ENCODE results near the gene HEATR5A.

HEATR5A gene

DNA sequence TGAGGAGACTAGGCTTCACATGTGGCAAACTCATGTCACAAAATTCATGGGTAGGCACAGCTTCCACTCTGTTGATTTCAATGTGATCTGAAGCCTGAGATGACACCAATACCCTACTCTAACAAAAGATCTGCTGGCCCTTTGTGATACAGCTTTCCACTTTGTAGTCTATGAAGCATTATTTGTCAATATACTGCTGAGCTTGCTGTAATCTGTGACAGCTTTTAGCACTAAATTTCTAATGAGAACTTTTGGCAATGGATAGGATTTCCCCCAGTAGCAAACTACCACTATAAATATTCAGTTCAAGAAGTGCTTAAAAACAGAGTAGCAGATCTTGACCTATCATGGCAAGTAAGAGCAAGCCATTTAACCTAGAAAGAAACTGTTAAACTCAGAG lies 5.6 kb upstream of the HEATR5A start:
- DNase-seq, result no peak

DNA sequence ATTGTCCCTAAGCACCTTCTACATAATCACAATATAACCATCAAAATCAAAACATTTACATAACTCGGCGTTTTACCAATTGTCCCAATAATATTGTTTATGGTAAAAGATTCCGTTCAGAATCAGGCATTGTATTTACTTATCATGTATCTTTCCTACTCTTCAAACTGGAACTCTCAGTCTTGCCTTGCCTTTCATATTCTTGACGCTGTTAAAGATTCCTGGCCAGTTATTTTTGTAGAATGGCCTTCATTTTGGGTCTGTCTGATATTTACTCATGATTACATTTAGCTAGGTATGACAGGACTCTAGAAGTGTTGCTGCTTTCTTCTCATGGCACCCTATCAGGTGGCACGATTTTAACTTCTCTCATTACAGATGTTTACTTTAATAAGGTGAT lies 850 bp upstream of the HEATR5A start:
- no peak for DNase-seq

DNA sequence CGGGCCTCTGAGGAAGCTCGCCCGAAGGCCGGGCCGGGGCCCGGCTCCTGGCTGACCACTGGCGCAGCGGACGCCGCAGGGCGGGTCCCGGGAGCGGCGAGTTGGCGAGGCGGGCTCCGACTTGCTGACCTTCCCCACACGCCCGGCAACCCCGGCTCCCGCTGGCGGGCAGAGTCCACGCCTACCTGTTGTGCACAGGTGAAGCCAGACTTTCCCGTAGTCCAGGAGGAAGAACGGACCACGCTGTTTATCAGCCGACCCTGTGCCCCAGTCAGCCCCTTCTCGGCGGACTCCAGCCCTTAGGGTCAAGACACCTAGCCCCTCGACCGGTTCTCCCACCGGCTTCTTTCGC lies 407 bp downstream of the HEATR5A start:
- no peak for DNase-seq

DNA sequence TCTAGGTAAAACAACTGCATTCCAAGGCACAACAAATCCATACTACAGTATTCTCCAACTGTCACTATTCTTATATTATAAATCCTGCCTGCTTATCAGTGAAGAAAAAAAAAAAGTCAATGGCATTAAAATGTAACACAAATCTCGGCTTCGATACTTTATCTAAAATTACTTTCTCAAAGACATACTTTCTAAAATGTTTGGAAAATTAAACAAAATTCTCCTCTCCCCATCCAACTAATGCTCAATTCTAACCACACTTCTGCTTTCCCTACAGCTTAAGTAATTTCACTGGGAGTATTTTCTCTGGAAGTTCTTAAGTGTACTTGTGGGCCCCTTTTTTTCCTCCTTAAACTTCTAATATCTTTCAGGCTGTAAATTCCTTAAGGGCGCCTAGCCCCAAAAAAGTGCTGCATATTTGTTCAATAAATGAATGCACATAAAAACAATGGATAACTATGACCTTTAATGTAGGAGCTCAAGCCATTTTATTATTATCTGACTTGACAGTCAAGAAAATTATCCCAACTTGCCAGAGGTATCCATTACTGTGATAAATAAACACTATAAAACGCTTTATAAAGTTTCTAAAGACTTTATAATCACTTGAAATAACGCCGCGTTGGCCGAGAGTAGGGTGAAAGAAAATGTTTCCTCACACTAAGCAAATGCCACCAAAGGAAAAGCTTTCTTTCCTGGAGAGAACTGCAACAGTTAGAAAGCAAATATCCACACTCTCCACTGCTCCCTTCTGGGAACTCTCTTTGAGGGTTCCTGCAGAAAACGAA lies 977 bp downstream of the HEATR5A start:
- peak; percentile 39 for DNase-seq

DNA sequence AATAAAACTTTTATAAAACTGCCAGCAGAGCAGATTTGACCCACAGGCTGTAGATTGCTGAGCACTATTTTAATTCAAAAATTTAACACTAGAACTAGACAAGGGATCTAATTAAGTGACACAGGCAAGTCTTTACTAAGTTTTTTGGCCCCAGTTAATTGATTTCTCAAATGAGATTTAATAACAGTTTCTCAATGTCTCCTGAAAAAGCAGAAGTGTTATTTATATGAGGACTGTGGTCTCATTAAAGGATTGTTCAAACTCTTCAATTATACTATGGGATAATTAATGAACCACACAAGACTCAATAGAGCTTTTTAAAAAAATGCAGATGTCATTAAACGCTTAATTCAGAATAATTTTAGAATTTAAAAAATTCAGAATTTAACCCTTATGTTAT lies 1.9 kb downstream of the HEATR5A start:
- no peak for DNase-seq

DNA sequence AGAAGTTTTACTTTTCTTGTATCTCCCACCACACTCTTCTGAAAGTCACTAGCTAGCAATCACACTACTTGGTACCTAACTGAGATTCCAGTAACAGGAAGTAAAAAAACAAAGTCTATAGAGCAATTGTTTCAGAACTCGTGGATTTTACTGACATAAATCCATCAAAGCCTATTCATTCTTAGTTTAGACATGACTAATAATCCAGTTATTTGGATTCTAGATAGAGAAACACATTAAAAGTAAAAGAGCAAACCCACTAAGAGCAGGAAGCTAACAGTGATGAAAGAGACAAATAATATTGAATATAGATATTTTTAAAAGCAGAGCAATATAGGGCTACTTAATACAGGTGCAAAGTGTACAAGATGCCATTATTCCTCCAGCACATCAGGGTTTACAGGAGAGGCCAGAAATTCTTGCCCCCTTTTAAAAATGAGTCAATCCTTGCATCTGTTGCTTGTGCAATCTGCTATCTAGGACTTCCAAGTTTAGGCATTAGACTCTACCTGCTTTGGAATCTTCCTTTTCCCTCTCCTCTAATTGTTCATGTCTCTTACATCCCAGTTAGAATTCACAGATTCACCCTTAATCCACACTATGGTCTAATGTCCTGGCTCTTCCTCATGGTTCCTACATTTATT lies 6.0 kb downstream of the HEATR5A start:
- no peak for DNase-seq

DNA sequence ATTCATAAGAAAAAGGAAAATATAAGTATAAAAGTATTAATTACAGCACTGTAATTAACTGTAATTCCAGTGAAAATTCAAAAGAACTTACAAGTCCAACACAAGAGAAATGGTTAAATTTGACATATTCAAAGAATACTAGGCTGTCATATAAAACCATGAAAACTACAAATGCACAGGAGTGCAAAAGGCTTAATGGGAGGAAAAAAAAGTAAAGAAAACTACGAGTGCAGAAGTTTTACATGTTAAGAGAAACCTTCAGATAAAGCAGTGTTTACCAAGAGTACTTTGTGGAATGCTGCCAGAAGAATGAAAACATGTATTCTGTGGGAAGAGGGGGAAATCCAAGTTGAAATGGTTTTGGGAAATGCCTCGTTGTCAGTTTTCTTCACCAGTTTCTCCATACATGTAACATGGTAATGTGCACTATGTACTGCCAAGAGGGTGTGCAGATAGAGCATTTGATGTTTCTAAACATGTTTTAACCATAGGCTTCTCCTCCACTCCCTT lies 9.1 kb downstream of the HEATR5A start:
- peak; percentile 29 for DNase-seq

DNA sequence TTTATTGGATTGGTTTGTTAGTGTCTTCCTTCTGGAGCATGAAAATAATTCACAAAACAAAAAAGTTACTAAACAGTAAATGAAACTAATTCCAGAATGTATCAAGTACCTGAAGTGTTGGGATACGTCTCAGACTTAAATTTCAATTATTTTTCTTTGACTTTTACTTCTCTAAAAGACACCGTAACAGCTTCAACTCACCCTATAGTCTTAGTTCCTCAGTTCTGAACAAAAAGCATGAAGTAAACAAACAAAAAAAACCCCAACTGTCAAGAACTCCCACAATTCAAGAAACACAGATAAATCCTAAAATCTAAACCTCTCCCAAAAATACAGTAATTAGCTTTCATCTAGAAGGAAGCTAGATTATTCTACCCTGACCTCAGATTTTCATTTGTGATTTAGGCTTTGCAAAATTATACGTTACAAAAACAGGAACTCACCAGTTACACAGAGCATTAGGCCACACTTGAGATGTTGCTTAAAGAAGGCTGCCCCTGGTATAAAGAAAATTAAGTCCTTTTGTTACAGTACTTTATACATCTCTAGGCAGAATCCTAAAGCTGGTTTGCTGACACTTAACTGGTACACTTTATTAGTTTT lies 10.2 kb downstream of the HEATR5A start:
- DNase-seq, result no peak

DNA sequence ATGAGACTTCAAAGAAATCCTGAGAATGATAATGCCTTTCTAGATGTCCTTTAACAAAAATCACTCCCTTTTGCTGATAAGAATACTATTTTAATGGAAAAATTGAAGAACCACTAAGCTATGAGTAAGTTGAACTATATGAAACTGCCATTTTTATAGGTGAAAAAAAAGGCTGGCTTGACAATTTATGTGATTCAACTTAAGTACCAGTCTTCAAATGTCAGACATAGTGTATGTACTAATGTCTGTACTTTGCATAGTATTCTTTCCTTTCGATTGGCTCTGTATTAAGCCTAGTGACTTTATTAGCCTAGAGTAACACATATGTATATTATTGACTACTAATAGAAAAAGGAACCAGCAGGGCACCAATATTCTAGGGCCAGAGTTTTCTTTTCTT lies 11.9 kb downstream of the HEATR5A start:
- DNase-seq, result no peak

DNA sequence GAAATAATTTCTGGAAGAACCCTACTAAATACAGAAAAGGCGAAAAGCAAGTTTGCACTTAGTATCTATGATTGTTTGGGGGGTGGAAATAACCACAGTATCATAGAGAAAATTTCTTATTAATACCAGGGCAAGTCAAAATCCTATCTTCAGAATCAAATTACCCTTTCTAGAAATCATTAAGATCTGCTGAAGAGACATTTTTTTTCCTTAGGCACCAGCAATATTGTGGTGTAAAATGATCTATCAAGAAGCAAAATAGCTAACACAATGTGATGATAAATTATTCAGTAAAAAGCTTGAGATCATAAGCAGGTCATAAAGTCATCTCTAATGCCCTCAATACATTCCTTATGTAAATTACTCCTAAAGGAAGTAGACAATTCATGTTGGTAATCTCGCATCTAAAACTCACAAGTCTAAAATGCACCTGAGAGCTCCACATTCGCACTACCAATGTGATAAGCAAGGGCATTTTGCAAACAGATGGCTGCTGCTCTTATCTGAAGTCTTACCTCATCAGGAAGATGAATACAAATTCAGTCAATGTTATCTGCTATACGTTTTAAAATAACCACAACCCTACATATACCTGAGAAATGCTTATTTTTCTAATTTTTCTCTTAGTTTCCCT lies 14.6 kb downstream of the HEATR5A start:
- DNase-seq, result no peak

DNA sequence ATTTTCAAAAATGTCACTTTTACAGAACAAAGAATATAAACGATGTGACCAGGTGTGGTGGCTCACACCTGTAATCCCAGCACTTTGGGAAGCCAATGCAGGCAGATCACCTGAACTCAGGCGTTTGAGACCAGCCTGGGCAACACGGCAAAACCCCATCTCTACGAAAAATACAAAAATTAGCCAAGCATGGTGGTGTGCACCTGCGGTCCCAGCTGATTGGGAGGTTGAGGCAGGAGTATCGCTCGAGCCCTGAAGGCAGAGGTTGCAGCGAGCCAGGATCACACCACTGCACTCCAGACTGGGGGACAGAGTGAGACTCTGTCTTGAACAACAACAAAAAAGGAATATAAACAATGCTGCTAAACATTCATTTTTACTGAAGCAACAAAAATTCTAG lies 15.2 kb downstream of the HEATR5A start:
- no peak for DNase-seq

DNA sequence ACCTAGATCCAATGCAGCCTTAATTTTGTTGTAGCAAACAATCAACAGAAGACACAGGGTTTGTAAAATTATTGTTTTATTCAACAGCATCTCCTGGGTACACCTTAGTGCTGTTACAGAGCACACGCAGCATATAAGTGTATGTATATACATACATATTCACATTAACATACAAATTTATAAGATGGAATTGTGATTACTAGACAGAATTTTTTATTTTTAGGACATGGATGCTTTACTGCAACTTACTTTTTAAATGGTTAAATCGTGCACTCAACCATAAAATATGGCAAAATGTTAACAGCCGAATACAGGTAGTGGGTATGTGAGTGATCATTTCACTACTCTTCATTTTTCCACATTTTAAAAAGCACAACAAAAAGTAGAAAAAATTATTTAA lies 16.6 kb downstream of the HEATR5A start:
- no peak for DNase-seq

DNA sequence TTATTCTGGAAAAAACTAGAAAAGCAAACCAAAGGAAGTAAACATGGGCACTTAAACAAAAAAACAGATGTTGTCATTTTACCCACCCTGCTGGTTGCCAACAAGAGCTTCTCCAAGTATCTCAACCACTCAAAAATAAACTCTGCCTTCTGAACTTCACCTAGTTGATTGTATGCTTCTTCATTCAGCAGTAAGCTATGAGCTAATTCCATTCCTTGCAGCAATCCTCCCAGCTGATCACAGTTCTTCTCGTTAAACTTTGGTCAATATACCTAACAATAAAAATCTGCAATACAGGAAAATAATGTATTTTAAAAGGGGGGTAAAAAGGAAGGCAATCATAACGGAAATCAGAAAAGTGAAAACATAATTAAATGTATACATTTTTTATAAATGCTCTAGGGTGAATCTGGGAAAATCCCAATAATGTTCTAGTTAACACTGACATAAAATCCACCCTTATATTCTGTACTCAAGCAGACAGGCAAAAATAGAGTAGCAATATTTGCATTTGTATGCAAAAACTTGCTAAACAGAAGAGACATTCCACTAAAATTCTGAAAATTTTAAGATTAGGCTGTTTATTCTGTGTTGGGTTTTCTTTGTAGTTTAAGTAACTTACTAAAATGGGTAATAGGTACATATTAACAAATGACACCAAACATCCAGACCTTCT lies 17.4 kb downstream of the HEATR5A start:
- DNase-seq, result no peak

DNA sequence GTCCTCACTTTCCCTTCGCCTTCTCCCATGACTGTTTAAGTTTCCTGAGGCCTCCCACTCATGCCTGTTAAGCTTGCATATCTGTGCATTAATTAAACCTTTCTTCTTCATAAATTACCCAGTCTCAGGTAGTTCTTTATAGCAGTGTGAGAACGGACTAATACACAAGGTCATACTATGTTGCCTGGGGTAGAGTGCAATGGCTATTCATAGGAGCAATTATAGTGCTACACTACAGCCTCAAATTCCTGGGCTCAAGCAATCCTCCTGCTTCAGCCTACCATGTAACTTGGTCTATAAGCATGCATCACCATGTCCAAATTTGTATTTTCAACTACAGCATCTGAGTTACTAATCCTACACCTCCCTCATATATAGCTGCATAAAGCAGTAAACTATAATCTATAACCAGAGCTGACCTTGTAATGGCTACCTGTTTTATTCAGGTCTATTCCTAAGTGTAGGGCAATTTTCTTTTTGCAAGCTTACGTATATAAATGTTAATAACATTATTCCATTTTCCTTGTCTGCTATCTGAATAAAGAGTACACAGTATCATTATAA lies 18.9 kb downstream of the HEATR5A start:
- no peak for DNase-seq

DNA sequence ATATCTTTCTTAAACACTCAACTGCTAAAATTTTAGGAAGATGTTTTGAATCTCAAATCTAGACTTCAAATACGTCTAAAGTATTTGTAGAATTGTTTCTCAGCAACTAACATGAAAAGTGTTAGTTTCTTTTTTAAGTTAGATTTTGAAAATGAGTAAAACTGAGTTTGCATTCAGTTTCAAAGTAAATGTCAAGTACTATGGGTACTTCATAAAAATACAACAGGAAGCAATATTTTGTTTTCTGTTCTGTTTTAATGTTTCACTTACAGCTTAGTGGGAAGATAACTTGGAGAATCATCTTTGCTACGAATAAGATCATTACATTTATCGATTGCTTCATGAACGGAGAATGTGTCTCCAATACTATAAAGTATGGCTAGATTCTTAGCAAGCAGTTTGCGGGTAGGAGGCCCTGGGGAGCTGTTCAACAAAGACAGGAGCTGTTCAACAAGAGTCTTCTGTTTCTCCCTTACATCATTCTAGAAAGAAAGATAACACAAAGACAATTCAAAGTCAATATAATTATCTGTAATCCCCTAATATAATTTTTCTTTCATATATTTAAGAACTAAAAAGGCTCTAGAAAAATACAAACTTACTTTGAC lies 20.2 kb downstream of the HEATR5A start:
- no peak for DNase-seq

DNA sequence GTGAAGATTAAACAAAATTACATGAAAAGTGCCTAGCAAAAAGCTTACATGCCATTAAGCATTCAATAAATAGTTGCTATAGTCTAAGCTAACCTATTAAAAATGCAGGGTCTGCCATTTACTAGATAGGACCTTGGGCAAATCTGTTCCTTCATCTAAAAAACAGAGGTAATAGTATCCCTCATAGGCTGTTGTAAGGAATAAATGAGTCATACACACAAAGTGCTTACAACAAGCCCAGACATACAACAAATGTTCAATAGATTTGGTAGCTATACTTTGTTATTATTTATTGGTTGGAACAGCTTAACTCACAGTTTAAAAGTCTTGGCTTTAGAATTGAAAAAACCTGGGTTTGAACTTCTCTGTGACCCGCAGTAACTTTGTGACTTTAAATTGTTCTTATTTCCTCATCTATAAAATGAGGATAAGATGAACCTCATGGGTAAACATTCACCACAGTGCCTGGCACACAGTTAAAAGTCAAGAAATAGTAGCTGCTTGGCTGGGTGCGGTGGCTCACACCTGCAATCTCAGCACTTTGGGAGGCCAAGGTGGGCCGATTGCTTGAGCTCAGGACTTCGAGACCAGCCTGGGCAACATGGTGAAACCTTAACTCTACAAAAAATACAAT lies 24.7 kb downstream of the HEATR5A start:
- no peak for DNase-seq

DNA sequence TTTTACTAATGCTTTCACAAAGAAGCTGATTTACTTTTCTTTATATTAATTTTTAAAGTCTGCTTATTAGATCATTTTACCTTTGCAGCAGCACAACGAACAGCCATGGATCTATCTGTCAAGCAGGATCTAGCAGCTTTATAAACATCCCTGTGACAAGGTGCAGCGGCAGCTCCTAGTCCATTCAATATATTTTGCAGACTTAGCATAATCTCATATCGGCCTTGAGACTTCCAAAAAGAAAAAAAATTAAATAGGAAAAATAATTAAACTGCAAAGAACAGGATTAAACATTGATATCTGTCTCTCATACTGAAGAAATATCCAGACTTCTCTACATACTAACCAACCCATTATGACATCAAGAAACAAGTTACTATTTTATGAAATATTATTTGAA lies 25.2 kb downstream of the HEATR5A start:
- DNase-seq, result no peak

DNA sequence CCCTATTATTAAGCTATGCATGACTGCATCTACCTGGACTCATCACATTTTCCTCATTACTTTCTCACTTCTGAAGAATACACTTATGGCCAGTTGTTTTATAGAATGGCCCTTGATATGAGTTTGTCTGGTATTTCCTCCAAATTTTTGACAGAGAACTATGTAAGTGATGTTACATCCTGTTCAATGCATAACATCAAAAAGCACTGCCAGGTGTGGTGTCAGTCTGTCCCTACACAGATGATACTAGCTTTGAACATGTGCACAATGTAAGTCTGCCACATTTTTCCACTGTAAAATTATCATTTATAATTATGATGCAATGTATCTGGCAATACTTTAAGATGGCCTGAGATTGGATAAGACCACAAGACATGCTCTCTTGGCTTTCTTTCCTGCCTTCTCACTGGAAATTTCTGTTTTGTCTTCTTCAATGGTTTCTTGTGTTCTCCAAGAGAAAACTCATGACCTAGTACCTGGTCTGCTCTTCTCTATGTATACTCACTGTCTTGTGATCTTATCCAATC lies 28.3 kb downstream of the HEATR5A start:
- no peak for DNase-seq

DNA sequence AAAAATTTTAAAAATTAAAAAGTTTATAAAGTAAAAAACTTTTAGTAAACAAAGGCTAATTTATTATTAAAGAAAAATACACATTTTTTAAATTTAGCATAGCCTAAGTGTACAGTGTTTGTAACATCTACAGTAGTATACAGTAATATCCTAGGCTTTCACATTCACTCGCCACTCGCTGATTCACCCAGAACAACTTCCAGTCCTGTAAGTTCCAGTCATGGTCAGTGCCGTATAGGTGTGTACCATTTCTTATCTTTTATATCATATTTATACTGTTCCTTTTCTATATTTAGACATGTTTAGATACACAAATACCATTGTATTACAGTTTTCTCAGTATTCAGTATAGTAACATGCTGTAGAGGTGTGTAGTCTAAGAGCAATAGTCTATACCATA lies 28.9 kb downstream of the HEATR5A start:
- no peak for DNase-seq

DNA sequence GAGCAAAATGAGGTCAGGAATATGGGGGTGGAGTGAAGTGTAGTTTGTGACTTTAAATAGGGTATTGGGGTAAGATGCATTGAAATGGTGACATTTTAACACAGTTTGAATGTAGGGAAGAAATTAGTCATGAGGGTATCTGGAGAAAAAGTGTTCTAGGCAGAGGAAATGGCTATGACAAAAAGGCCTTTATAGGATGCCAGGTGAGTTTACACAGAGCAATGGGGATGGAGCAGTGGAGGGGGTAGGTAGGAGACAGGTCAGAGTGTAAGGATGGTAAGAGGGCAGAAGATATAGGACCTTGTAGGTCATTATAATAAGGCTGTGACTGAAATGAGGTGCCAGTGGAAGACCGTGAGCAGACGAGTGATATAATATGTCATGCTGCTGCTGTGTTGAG lies 30.4 kb downstream of the HEATR5A start:
- no peak for DNase-seq

DNA sequence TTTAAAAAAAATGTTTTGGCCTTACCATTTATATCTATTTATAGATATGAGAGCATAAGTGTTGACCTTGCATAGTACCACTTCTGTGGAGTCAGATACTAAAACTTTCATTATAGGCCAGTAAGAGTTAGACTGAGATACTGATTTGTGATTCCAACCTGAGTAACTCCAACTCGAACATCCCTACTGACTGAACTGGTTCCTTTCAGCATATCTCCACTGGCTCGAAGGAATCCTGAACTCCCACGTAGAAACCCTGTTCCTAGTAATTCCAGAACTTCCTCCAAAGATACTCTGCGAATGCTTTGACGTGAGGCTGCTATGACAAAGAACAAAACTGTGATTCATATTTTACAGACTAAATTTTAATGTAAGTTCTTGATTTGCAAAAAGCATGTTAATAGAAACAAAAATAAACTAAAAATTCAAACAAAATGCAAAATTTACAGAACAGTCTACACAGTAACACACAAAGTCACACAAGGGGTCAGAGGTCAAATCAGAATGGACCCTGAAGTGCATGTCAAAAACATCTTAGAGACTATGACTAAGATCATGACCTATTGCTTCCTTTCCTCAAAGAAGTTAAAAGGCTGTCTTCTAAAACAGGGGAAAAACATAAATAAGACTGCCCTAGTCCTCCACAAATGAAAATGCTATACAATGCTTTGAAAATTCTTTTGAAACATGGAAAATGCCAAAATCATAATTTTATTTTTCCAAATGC lies 31.5 kb downstream of the HEATR5A start:
- DNase-seq, result no peak

All from fibroblast of skin of scalp (primary cell).